ENCODE measurements around the gene ST3GAL5.

DNA sequence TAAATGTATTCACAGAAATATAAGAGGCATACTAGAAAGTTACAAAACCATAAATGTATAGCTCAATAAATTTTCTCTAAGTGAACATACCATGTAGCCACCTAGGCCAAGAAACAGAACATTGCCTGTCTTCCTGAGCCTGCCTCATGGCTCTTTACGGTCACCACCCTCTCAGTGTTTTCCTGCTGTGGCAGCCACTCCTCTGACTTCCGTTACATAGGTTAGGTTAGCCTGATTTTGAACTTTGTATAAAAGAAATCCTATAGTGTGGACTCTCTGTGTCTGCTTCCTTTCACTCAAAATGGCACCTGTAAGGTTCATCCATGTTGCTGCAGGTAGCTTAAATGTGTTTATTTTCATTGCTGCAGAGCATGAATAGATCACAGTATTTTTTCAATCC is 11.6 kb upstream of the ST3GAL5 start:
- no peak for TF ChIP-seq TAF1 (IDR thresholded peaks at IDR 0.05; ENCODE audit: low read depth, low read length)
- TF ChIP-seq POLR2AphosphoS5 (IDR thresholded peaks at IDR 0.05; ENCODE audit: low read depth, low read length), result no peak
- no peak for TF ChIP-seq POLR2A (IDR thresholded peaks at IDR 0.05; ENCODE audit: low read depth, low read length)
